ENCODE measurements around the gene KCNH2.

The KCNH2 gene

DNA sequence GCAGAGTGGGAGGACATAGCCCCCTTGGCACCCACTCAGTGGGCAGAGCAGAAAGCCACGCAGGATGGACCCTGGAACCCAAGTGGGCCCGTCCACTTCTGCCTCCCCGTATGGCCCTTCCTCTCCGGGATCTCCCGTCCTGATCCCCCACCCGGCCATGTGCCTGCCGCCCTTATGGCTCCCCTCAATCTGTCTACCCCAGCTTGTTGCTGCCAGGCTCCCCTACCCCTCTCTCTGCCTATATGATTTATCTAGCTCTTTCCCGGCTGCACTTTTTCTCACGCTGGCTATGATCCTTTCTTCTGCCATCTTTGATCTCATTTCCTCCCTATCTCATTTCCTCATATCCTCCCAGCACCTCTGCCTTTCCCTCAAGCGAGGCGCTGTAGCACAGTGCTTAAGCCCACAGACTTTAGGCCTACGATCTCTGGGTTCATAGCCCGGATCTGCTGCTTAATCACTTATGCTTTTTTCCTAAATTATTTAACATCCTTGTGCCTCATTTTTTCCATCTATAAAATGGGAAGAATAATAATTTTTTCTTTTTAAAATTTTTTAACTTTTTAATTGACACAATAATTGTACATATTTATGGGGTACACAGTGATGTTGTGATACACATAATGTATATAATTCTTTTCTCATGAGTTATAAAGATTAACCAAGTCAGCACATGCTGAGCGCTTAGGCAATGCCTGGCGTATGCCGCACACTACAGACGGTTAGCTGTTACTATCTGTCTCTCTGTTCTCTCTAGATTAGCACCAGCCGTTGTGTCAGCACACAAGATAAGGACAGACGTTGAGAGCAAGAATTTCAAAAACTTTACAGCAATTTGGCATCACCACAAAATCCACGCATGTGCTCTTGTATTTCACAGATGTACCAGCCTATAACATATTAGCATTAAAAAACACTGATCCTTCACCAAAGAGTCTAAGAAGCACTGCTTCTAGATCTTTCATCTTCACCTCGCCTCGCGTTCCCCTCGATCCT is 18.1 kb downstream of the KCNH2 start:
- no peak for DNase-seq (ENCODE audit: low spot score)

- DNase-seq (ENCODE audit: low spot score): no peak
Observed at GRCh38 chr7:150959081-150959480, 19.0 kb downstream of the KCNH2 start.

- DNase-seq (ENCODE audit: low spot score): no peak
Observed at GRCh38 chr7:150958597-150958996, 19.5 kb downstream of the KCNH2 start.

DNA sequence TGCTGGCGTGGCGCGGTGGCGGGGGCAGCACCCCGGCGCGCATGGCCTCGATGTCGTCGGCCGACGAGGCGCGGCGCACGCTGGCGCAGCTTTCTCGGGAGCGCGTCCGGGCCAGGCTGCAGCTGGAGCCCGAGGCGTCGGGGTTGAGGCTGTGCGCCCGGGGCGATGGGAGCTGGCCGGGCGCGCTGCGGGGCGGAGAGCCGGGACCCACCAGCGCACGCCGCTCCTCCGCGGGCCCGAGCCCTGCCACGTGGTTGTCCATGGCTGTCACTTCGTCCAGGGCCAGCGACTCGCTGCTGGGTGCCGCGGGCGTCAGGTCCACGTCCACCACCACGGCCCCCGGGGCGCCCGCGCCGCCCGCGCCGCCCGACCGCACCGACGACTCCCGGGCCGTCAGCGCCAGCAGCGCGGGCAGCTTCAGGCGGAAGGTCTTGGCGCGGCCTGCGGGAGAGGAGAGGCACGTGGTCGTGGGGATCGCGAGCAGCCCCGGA is 20.0 kb downstream of the KCNH2 start:
- no peak for DNase-seq (ENCODE audit: low spot score)

DNA sequence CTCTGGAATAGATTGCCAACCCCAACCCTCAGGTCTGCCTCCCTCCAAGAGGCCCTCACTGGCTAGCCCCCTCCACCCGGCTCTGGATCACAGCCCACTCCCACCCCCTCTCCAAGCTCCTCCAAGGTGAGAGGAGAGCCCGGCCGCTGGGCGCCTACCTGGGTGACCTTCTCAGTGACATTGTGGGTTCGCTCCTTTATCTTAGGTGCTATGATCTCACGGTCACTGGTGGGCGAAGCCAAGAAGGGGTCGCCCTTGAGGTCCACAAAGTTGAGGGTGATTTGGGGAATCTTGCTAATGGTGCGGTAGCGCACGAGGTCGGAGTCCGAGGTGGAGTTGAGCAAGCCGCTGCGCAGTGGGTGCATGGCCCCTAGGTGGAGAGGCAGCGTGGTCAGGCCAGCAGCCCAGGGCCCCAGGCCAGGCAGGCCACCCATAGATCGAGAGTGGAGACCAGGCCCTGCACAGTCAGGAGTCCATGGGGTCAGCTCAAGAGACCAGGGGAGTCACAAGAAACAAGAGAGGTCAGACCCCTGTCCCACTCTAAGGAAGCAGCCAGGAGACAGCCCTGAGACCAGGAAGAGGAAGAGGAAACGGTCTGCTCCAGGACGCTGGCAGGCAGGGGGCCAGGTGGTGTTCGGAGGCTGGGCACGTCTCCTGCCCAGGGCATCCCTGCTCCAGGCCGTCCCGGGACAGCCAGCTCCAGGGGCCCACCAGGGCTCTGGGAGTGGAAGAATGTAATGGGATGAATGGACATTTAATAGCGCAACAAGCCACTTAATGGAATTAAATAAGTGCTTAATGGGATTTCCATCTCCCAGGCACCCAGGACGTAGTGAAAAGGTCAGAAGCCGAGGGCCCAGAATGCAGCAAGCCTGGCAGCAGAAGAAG is 20.7 kb downstream of the KCNH2 start:
- no peak for DNase-seq (ENCODE audit: low spot score)

DNA sequence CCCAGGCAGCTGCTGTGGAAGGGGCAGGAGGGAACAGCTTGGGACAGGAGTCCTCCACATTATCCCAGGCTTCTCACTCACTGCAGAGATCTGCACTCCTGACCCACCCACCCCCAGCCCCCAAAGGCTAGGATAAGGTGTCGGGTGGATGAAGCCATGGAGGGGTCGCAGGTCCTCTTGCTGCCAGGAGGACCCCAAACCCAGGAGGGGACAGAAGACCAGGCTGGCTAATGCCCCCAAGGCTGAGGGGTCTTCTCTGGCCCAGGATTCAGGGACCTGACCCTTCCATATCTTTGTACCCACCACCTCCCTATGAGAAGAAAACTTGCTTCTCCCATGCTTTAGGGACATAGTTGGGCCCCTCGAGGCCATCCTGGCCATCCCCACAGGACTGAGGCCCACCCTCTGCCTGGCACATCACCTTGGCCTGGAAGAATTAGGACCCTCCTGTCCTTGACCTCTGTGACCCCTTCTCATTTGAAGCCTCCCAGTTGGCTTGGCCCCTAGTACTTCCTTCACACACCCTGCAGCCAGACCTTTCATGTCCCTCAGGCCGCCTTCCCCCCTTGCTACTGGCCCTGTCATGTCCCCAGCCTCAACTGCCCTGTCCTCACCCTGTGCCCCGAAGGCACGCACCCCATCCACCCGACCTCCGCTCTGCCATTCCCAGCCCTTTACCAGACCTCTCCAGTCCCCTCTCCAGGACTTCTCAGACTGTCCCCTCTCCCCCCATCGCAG is 21.6 kb downstream of the KCNH2 start:
- no peak for DNase-seq (ENCODE audit: low spot score)

GRCh38 chr7:150955519-150956394 is 22.4 kb downstream of the KCNH2 start:
- DNase-seq (ENCODE audit: low spot score): no peak

GRCh38 chr7:150954986-150955518 is 23.1 kb downstream of the KCNH2 start:
- DNase-seq (ENCODE audit: low spot score): no peak

- no peak for DNase-seq (ENCODE audit: low spot score)
Observed at GRCh38 chr7:150954201-150954985, 23.7 kb downstream of the KCNH2 start.

- no peak for DNase-seq (ENCODE audit: low spot score)
Observed at GRCh38 chr7:150953061-150953997, 24.8 kb downstream of the KCNH2 start.

DNA sequence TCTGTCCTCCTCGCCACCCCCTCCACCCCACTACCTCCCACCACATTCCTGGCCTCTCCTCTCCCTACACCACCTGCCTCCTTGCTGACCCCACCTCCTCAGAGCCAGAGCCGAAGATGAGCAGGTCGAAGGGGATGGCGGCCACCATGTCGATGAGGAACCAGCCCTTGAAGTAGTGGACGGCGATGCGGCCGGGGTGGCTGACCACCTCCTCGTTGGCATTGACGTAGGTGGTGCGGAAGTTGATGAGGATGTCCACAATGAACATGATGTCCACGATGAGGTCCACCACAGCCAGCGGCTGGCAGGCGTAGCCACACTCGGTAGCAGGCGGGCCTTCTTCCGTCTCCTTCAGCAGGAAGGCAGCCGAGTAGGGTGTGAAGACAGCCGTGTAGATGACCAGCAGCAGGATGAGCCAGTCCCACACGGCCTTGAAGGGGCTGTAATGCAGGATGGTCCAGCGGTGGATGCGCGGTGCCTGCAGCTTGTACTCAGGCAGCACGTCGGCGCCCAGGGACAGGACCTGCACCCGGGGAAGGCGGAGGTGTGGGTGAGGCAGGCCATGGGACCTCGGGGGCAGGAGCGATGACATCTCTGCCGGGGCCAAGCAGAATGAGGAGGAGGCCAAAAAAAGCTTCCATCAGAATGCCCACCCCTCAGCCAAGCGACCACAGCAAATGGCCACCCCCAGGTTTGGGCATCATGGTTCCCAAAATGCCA is 25.6 kb downstream of the KCNH2 start:
- DNase-seq (ENCODE audit: low spot score): no peak

DNA sequence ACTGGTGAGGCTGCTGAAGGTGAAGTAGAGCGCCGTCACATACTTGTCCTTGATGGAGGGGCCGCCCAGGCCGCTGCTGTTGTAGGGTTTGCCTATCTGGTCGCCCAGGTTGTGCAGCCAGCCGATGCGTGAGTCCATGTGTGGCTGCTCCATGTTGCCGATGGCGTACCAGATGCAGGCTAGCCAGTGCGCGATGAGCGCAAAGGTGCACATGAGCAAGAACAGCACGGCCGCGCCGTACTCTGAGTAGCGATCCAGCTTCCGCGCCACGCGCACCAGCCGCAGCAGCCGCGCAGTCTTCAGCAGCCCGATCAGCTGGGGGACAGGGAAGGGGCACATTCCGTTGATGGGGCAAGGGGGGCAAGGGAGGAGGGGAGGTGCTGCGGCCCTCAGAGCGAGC is 26.6 kb downstream of the KCNH2 start:
- DNase-seq (ENCODE audit: low spot score): no peak

DNA sequence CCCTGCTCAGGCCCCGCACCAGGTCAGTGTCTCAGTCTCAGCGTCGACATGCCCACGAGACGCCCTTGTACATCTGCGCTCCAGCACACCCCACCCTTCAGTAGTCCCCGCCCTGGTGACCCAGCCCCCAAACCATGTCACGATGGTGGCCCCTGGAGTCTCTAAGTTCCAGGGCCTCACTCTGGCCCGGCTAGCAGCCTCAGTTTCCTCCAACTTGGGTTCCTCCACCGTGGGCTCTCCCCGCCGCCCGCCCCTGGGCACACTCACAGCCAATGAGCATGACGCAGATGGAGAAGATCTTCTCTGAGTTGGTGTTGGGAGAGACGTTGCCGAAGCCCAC is 27.0 kb downstream of the KCNH2 start:
- DNase-seq (ENCODE audit: low spot score): no peak

DNA sequence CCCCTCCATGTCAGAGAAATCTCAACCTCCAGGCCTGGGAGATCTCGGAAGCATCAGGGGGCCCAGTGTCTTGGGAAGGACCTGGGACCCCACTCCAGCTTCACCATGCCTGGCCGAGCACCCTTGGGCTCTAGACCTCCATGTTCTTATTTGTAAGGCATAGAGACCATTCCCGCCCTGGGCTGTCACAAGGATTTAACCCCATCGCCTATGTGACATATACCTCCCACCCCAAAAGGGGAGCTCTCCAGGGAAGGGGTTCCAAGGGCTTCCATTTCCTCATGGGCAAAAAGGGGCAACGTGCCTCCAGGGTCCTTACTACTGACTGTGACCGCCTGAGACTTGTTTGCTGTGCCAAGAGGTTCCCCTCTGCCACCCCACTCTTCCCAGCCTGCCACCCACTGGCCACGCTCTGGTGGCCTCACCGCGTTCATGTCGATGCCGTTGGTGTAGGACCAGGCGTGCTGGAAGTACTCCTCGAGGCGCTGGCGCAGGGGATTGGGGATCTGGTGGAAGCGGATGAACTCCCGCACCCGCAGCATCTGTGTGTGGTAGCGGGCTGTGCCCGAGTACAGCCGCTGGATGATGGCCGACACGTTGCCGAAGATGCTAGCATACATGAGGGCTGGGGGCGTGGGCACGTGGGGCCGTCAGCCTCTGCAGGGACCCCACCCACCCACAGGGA is 27.5 kb downstream of the KCNH2 start:
- DNase-seq (ENCODE audit: low spot score): no peak

DNA sequence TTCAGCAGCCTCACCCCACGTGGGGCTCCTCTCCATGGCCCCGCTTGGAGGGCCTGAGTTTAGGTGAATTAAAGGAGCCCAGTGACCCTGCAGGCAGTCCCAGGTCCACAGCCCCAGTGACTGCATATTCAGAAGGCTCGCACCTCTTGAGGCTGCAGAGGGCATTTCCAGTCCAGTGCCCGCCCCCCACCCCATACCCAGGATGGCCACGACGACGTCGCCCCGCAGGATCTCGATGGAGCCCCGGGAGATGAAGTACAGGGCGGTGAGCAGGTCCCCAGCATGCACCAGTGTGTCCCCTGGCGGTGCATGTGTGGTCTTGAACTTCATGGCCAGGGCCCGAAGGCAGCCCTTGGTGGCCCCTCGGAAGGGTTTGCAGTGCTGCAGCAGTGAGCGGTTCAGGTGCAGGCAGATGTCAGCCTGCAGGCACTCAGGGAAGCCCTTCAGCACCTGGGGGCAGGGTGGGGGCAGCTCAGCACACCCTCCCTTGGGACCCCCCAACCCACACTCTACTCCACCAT is 28.1 kb downstream of the KCNH2 start:
- no peak for DNase-seq (ENCODE audit: low spot score)

GRCh38 chr7:150949564-150949963 is 28.6 kb downstream of the KCNH2 start:
- no peak for DNase-seq (ENCODE audit: low spot score)

DNA sequence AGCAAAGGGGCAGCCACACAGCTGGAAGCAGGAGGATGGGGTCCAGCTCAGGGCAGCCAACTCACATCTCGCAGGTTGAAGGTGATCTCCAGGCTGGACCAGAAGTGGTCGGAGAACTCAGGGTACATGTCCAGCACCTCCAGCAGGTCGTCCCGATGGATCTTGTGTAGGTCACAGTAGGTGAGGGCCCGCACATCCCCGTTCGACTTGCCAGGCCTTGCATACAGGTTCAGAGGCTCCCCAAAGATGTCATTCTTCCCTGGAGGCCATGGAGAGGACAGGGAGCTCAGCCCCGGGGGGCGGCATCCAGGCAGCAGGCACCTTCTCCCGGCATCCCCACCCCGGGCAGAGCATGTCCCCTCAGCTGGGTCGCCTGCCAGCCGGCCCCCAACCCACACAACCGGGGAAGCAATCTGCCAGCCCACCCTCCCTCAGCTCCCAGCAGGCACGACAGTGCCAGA is 29.3 kb downstream of the KCNH2 start:
- no peak for DNase-seq (ENCODE audit: low spot score)

Measured in germinal center (tissue), 1 donor.